ENCODE measurements around the gene MACROD2. TPM values are rescaled to one million over a fixed set of nuclear protein-coding genes. Genes with fewer than 3 reads are reported as not detected.

Gene MACROD2
- total RNA-seq, 1 donor from 2014 or later: 3.5 TPM

- no peaks in the 10 kb centered on the region for H3K4me1 ChIP-seq
- TF ChIP-seq CTCF (IDR thresholded peaks at IDR 0.05): no peak
- no peak for DNase-seq (ENCODE audit: low spot score in 2 of 2)
- H3K36me3 ChIP-seq: no peaks in the 10 kb centered on the region
- intact Hi-C loops (cut with DNase I): no loop called here
- no peaks in the 10 kb centered on the region for H3K27me3 ChIP-seq
- no peaks in the 10 kb centered on the region for H3K9me3 ChIP-seq
- H3K4me3 ChIP-seq: no peak overlapping the region
- no peak overlapping the region for H3K27ac ChIP-seq
Measured at GRCh38 chr20:15396900-15397299, 1401.6 kb downstream of the MACROD2 start.

GRCh38 chr20:15399781-15400180 is 1404.5 kb downstream of the MACROD2 start:
- Histone ChIP-seq H3K9me3 (no peaks in the 10 kb centered on the region), H3K36me3 (no peaks in the 10 kb centered on the region), H3K27me3 (no peaks in the 10 kb centered on the region), H3K27ac (no peak overlapping the region), H3K4me3 (no peak overlapping the region), H3K4me1 (no peaks in the 10 kb centered on the region)
- intact Hi-C loops (cut with DNase I): no loop called here
- DNase-seq (ENCODE audit: low spot score in 2 of 2): no peak
- TF ChIP-seq CTCF (IDR thresholded peaks at IDR 0.05): no peak

DNA sequence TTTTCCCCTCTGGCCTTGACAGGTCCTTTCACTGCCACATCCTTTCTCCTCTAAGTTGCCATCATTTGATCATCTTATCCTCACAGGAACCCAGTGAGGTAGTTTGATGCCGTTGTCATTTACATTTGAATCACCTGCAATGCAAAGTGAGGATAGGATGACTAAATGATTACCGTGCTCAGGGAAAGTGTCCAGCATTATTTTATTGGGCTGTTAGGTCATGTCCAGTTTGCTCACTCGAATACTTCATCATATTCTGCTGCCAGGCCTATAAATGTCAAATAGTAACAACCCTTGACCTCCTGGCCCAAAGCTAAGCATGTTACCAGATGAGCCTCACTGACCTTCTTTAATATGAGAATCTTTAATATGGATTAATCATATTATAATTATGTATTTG is 1410.8 kb downstream of the MACROD2 start:
- Histone ChIP-seq H3K36me3 (no peaks in the 10 kb centered on the region), H3K27me3 (no peaks in the 10 kb centered on the region), H3K4me1 (no peaks in the 10 kb centered on the region), H3K4me3 (no peak overlapping the region), H3K9me3 (no peaks in the 10 kb centered on the region), H3K27ac (no peak overlapping the region)
- no peak for TF ChIP-seq CTCF (IDR thresholded peaks at IDR 0.05)
- no peak for DNase-seq (ENCODE audit: low spot score in 2 of 2)
- intact Hi-C loops (cut with DNase I): no loop called here

DNA sequence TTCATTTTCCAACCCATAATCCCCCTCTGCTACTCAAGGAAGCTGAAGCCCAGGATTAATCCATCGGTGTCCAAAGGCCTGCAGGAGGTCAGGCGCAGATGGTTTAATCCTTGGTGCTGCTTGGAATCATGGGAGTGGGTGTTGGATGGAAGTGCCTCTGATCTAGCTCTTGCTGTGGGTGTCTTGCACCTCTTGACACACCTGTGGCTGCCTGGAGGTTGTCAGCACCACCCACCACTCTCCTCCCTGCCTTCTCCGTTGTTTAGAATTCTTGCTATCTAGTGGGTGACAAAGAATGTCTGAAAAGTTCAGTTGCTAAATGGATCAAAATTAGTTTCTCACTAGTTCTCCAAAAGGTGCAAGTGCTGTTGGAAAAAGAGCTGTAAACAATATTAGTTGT is 1416.5 kb downstream of the MACROD2 start:
- Histone ChIP-seq H3K4me3 (no peak overlapping the region), H3K27me3 (no peaks in the 10 kb centered on the region), H3K36me3 (no peaks in the 10 kb centered on the region), H3K9me3 (no peaks in the 10 kb centered on the region), H3K4me1 (no peaks in the 10 kb centered on the region), H3K27ac (no peak overlapping the region)
- intact Hi-C loops (cut with DNase I): no loop called here
- no peak for DNase-seq (ENCODE audit: low spot score in 2 of 2)
- no peak for TF ChIP-seq CTCF (IDR thresholded peaks at IDR 0.05)

GRCh38 chr20:15415908-15416307 is 1420.6 kb downstream of the MACROD2 start:
- Histone ChIP-seq H3K36me3 (no peaks in the 10 kb centered on the region), H3K27me3 (no peaks in the 10 kb centered on the region), H3K27ac (no peak overlapping the region), H3K4me1 (no peaks in the 10 kb centered on the region), H3K9me3 (no peaks in the 10 kb centered on the region), H3K4me3 (no peak overlapping the region)
- intact Hi-C loops (cut with DNase I): no loop called here
- TF ChIP-seq CTCF (IDR thresholded peaks at IDR 0.05): no peak
- DNase-seq (ENCODE audit: low spot score in 2 of 2): no peak

GRCh38 chr20:15419856-15420255 is 1424.5 kb downstream of the MACROD2 start:
- Histone ChIP-seq H3K36me3 (no peaks in the 10 kb centered on the region), H3K4me3 (no peak overlapping the region), H3K4me1 (no peaks in the 10 kb centered on the region), H3K9me3 (no peaks in the 10 kb centered on the region), H3K27ac (no peak overlapping the region), H3K27me3 (no peaks in the 10 kb centered on the region)
- intact Hi-C loops (cut with DNase I): no loop called here
- TF ChIP-seq CTCF (IDR thresholded peaks at IDR 0.05): no peak
- no peak for DNase-seq (ENCODE audit: low spot score in 2 of 2)
